ENCODE results near the gene MYL11. TPM values are rescaled to one million over a fixed set of nuclear protein-coding genes. Genes with fewer than 3 reads are reported as not detected.

MYL11 gene
- total RNA-seq, 1 donor: not detected

DNA sequence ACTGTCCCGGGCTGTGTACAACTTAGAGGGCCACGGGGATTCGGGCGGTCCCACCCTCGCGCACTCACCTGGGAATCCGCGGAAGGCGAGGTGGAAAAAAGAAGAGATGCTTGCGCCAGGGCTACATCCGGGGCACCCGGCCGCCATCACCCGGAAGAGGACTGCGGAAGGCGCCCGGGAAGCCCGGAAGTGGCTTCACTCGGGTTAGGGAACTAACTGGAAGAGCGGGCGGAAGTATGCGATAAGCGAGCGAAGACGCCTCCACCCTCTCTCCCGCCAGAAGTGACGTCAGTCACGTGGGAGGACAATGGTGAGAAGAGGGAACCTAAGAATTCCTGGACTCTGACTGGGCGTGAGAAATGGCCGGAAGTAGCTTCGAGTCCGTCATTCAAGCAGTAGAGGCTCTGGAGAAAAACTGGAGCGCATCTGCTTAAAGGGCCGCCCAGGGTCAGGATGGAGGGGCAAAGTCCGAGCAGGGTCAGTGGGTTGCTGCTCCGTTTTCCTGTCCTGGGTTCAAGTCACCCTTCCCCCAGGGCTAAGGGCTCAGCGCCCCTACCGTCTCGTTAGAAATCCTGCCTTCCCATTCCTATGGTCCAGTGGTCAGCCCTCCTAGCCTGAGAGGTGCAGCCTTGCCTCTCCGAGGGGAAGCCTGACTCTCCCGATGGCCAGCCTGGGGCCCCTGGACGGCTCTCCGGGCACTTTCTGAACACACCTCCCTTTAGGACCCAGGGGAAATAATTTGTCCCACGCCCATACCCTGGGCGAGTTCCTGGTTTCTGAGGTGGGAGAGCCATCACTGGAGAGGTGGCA is 19.3 kb upstream of the MYL11 start, which contains the start of gene CD2BP2:
TSS of gene CD2BP2 (minus strand) at position 165 of the 810 bp plus-strand sequence. CDS start 627 bp downstream, outside the sequence.
- TF ChIP-seq, protein P1, sequence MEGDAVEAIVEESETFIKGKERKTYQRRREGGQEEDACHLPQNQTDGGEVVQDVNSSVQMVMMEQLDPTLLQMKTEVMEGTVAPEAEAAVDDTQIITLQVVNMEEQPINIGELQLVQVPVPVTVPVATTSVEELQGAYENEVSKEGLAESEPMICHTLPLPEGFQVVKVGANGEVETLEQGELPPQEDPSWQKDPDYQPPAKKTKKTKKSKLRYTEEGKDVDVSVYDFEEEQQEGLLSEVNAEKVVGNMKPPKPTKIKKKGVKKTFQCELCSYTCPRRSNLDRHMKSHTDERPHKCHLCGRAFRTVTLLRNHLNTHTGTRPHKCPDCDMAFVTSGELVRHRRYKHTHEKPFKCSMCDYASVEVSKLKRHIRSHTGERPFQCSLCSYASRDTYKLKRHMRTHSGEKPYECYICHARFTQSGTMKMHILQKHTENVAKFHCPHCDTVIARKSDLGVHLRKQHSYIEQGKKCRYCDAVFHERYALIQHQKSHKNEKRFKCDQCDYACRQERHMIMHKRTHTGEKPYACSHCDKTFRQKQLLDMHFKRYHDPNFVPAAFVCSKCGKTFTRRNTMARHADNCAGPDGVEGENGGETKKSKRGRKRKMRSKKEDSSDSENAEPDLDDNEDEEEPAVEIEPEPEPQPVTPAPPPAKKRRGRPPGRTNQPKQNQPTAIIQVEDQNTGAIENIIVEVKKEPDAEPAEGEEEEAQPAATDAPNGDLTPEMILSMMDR (IDR thresholded peaks at IDR 0.05; ENCODE audit: extremely low read depth, low read depth, low read length): no peak
- Histone ChIP-seq H3K27me3 (ENCODE audit: insufficient read depth, low read length) (no peaks in the 10 kb centered on the region), H3K27ac (ENCODE audit: low read depth, low read length) (peak within 1 kb of the TSS; percentile 100), H2AFZ (ENCODE audit: low read length) (peak within 1 kb of the TSS; percentile 93), H3K79me2 (ENCODE audit: insufficient read depth, low read length) (peaks cover 64% of the 10 kb centered on the region), H3K4me3 (ENCODE audit: insufficient read depth, low read length) (peak within 1 kb of the TSS; percentile 89), H4K20me1 (ENCODE audit: insufficient read depth, low read length) (peaks cover 18% of the 10 kb centered on the region), H3K4me1 (ENCODE audit: insufficient read depth, low read length) (peaks cover 40% of the 10 kb centered on the region), H3K4me2 (ENCODE audit: insufficient read depth, low read length) (peak within 1 kb of the TSS; percentile 97), H3K9me3 (ENCODE audit: low read depth, low read length) (no peaks in the 10 kb centered on the region), H3K36me3 (ENCODE audit: insufficient read depth, low read length) (peaks cover 68% of the 10 kb centered on the region)
- peak; percentile 99 for DNase-seq (ENCODE audit: insufficient read length, low spot score, missing footprints)

DNA sequence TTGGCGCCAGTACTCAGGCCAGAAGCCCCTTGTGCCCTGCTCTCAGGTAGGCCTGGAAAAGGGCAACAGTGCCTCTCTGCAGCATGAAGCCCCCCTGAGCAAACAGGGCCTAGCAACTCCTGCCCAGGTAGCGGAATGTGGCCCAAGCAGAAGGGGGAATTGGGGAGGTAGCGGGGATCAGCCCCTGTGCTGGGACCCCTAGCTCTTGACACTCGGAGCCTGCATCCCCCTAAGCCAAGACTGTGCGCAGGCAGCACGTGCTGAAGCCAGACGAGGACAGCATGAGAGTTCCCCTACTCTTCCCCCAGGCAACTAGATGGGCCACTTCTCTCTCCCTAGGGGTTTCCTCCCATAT is 18.7 kb upstream of the MYL11 start:
- H2AFZ ChIP-seq (ENCODE audit: low read length): no peak overlapping the region
- H3K4me1 ChIP-seq (ENCODE audit: insufficient read depth, low read length): peaks cover 40% of the 10 kb centered on the region
- TF ChIP-seq, protein P1 (IDR thresholded peaks at IDR 0.05; ENCODE audit: extremely low read depth, low read depth, low read length): no peak
- H3K36me3 ChIP-seq (ENCODE audit: insufficient read depth, low read length): peaks cover 64% of the 10 kb centered on the region
- H3K4me2 ChIP-seq (ENCODE audit: insufficient read depth, low read length): peak overlapping the region; percentile 92
- no peak for DNase-seq (ENCODE audit: insufficient read length, low spot score, missing footprints)
- H3K4me3 ChIP-seq (ENCODE audit: insufficient read depth, low read length): peak overlapping the region; percentile 89
- H3K9me3 ChIP-seq (ENCODE audit: low read depth, low read length): no peaks in the 10 kb centered on the region
- H3K27me3 ChIP-seq (ENCODE audit: insufficient read depth, low read length): no peaks in the 10 kb centered on the region
- H3K27ac ChIP-seq (ENCODE audit: low read depth, low read length): peak overlapping the region; percentile 100
- H3K79me2 ChIP-seq (ENCODE audit: insufficient read depth, low read length): peaks cover 69% of the 10 kb centered on the region
- peaks cover 22% of the 10 kb centered on the region for H4K20me1 ChIP-seq (ENCODE audit: insufficient read depth, low read length)

DNA sequence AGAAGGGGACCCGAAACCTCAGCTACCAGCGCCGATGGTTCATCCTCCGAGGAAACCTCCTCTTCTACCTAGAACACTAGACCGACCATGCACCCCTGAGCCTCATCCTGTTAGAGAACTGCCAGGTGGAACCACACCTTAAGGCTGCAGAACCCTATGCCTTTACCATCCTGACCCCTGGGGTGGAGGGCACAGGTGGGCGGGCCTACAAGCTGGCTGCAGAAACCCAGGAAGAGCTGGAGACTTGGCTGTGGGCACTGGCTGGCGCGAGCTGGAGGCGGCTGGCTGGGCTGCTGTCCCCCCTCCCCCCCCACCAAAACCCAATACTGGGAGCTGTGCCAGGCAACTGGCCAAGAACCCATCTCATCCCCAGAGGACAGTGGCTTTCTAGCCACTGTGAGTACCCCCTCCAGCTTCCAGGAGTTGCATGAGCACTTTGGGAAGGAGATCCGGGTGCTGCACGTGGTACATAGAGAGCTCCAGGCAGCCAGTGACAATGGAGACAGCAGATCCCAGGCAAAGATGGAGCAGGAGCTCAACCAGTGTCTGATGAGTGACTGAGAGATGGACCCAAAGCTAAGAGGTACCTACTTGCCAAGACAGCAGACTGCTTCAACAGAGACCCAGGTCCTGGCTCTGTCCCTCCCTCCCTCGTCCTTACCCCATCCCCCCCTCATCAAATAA is 18.1 kb upstream of the MYL11 start:
- Histone ChIP-seq H3K4me1 (ENCODE audit: insufficient read depth, low read length) (peaks cover 37% of the 10 kb centered on the region), H3K27me3 (ENCODE audit: insufficient read depth, low read length) (no peaks in the 10 kb centered on the region), H3K79me2 (ENCODE audit: insufficient read depth, low read length) (peaks cover 70% of the 10 kb centered on the region), H3K4me2 (ENCODE audit: insufficient read depth, low read length) (peak overlapping the region; percentile 92), H3K36me3 (ENCODE audit: insufficient read depth, low read length) (peaks cover 58% of the 10 kb centered on the region), H3K9me3 (ENCODE audit: low read depth, low read length) (no peaks in the 10 kb centered on the region), H4K20me1 (ENCODE audit: insufficient read depth, low read length) (peaks cover 19% of the 10 kb centered on the region), H3K27ac (ENCODE audit: low read depth, low read length) (peak overlapping the region; percentile 100), H3K4me3 (ENCODE audit: insufficient read depth, low read length) (peak overlapping the region; percentile 89), H2AFZ (ENCODE audit: low read length) (no peak overlapping the region)
- DNase-seq (ENCODE audit: insufficient read length, low spot score, missing footprints): peak; percentile 74
- TF ChIP-seq, protein P1 (IDR thresholded peaks at IDR 0.05; ENCODE audit: extremely low read depth, low read depth, low read length): no peak
